SK-N-SH (cell line): ENCODE results near the gene GUCA2B. TPM values are rescaled to one million over a fixed set of nuclear protein-coding genes. Genes with fewer than 3 reads are reported as not detected.

Experiments
- CTCF ChIA-PET: fragments of 300-600, 350-600 bp; formaldehyde crosslinking; extraction: SDS; loops from one replicate; lab custom pipeline; 2021; lab: Yijun Ruan, JAX
- POLR2A ChIA-PET: fragments of 350-600 bp; sonication (Branson Sonifier 250); formaldehyde crosslinking; extraction: SDS; loops from one replicate; lab custom pipeline; 2020; ENCODE audit warnings: antibody characterized with exemption, inconsistent platforms; lab: Yijun Ruan, JAX
- DNase-seq: peaks from one replicate; pipeline ENCODE4 v3.0.0; 2012
- H2AFZ ChIP-seq: fragments of 200-600 bp; sonication (generic); 2 replicates; pipeline ENCODE4 v1.8.1; 2016; ENCODE audit warnings: antibody characterized with exemption, mild to moderate bottlenecking, low read depth
- H3F3A ChIP-seq: fragments of 200-600 bp; sonication (generic); replicated peaks from 2 replicates; pipeline ENCODE3; 2016; ENCODE audit warnings: antibody characterized with exemption, mild to moderate bottlenecking; ENCODE audit not compliant: insufficient read depth
- H3K27ac ChIP-seq, 2 experiments: fragments of 200-500 bp in 1 of 2; fragments of 200-600 bp in 1 of 2; sonication (Bioruptor generic) in 1 of 2; sonication (generic), shearing (Covaris generic) in 1 of 2; 2 replicates each; pipeline versions ENCODE4 v1.5.1 to v1.6.1; 2014 to 2016; ENCODE audit warnings: low read depth in 2 of 2, inconsistent platforms in 1 of 2, low read length in 1 of 2, mild to moderate bottlenecking in 1 of 2, mixed read lengths in 1 of 2
- H3K27me3 ChIP-seq: fragments of 200-600 bp; sonication (generic), shearing (Covaris generic); 2 replicates; pipeline ENCODE4 v1.6.1; 2016; ENCODE audit warnings: mixed run types; ENCODE audit not compliant: insufficient read depth
- H3K36me3 ChIP-seq, 2 experiments: fragments of 200-500 bp in 1 of 2; fragments of 200-600 bp in 1 of 2; sonication (Bioruptor generic) in 1 of 2; sonication (generic) in 1 of 2; replicated peaks in 1 of 2; 2 replicates each; pipeline versions ENCODE3 to v1.5.1; 2014 to 2016; ENCODE audit warnings: low read length in 1 of 2, mild to moderate bottlenecking in 1 of 2; ENCODE audit not compliant: insufficient read depth in 2 of 2, control insufficient read depth in 1 of 2
- H3K4me1 ChIP-seq, 2 experiments: fragments of 200-500 bp in 1 of 2; fragments of 200-600 bp in 1 of 2; sonication (Bioruptor generic) in 1 of 2; sonication (generic), shearing (Covaris generic) in 1 of 2; 2 replicates each; pipeline versions ENCODE4 v1.5.1 to v1.6.1; 2014 to 2016; ENCODE audit warnings: low read depth in 1 of 2, low read length in 1 of 2, mixed run types in 1 of 2; ENCODE audit not compliant: insufficient read depth in 2 of 2, control insufficient read depth in 1 of 2
- H3K4me2 ChIP-seq: fragments of 200-600 bp; sonication (generic), shearing (Covaris generic); 2 replicates; pipeline ENCODE4 v1.6.1; 2017; ENCODE audit warnings: mixed run types
- H3K4me3 ChIP-seq, 2 experiments: fragments of 200-500 bp in 1 of 2; fragments of 200-600 bp in 1 of 2; sonication (Bioruptor generic) in 1 of 2; sonication (generic), shearing (Covaris generic) in 1 of 2; 2 replicates each; pipeline versions ENCODE4 v1.5.1 to v1.8.1; 2014 to 2016; ENCODE audit warnings: low read depth in 2 of 2, inconsistent platforms in 1 of 2, low read length in 1 of 2, mild to moderate bottlenecking in 1 of 2, mixed read lengths in 1 of 2, moderate library complexity in 1 of 2
- H3K79me2 ChIP-seq: fragments of 200-600 bp; sonication (generic); 2 replicates; pipeline ENCODE4 v1.8.1; 2017; ENCODE audit warnings: mild to moderate bottlenecking; ENCODE audit not compliant: insufficient read depth
- H3K9ac ChIP-seq: fragments of 200-600 bp; sonication (generic); 2 replicates; pipeline ENCODE4 v1.6.1; 2017; ENCODE audit warnings: mixed run types
- H3K9me2 ChIP-seq: fragments of 200-600 bp; sonication (generic); 2 replicates; pipeline ENCODE4 v1.6.1; 2017; ENCODE audit warnings: mixed run types
- H3K9me3 ChIP-seq: fragments of 200-600 bp; sonication (generic); 2 replicates; pipeline ENCODE4 v1.6.1; 2017; ENCODE audit warnings: mixed run types, mild to moderate bottlenecking, moderate library complexity
- H4K20me1 ChIP-seq: fragments of 200-600 bp; sonication (generic); 2 replicates; pipeline ENCODE4 v1.6.1; 2017; ENCODE audit warnings: mild to moderate bottlenecking, mixed run types; ENCODE audit not compliant: insufficient read depth
- CTCF ChIP-seq: fragments of 200-600 bp; sonication (generic); IDR thresholded peaks from 2 replicates; pipeline ENCODE4 v1.6.1; 2017; ENCODE audit warnings: antibody characterized with exemption, mild to moderate bottlenecking, moderate library complexity
- ELF1 ChIP-seq: IDR thresholded peaks from 2 replicates; pipeline ENCODE4 v1.4.0; 2012
- EP300 ChIP-seq, 2 experiments: IDR thresholded peaks; 2 replicates each; pipeline versions ENCODE4 v1.4.0 to v1.6.1; 2012; ENCODE audit warnings: borderline replicate concordance in 1 of 2, low read depth in 1 of 2, low read length in 1 of 2
- FOXJ3 ChIP-seq: sonication (generic); formaldehyde crosslinking; IDR thresholded peaks from 2 replicates; pipeline ENCODE4 v1.5.1; 2020; ENCODE audit warnings: mild to moderate bottlenecking, missing genetic modification reagents
- GABPA ChIP-seq: IDR thresholded peaks from 2 replicates; pipeline ENCODE4 v1.4.0; 2012; ENCODE audit warnings: low read depth, mild to moderate bottlenecking
- IRF3 ChIP-seq: fragments of 150-350 bp; IDR thresholded peaks from 2 replicates; pipeline ENCODE4 v1.6.1; 2016; ENCODE audit warnings: mild to moderate bottlenecking, low read depth, low read length
- JUND ChIP-seq: IDR thresholded peaks from 2 replicates; pipeline ENCODE4 v1.4.0; 2012
- MAX ChIP-seq: IDR thresholded peaks from 2 replicates; pipeline ENCODE4 v1.4.0; 2012; ENCODE audit warnings: low read depth
- MEF2A ChIP-seq: IDR thresholded peaks from 2 replicates; pipeline ENCODE4 v1.4.0; 2012; ENCODE audit warnings: low read depth, borderline replicate concordance
- NFIC ChIP-seq: IDR thresholded peaks from 2 replicates; pipeline ENCODE4 v1.4.0; 2012; ENCODE audit warnings: borderline replicate concordance
- POLR2AphosphoS5 ChIP-seq: IDR thresholded peaks from 2 replicates; pipeline ENCODE4 v1.6.1; 2012; ENCODE audit warnings: low read depth, low read length
- RAD21 ChIP-seq: IDR thresholded peaks from 2 replicates; pipeline ENCODE4 v1.6.1; 2012; ENCODE audit warnings: mild to moderate bottlenecking, low read length
- RCOR1 ChIP-seq: fragments of 150-350 bp; IDR thresholded peaks from 2 replicates; pipeline ENCODE4 v1.6.1; 2017; ENCODE audit warnings: antibody characterized with exemption, low read length
- RFX5 ChIP-seq: IDR thresholded peaks from 2 replicates; pipeline ENCODE4 v1.6.1; 2012; ENCODE audit warnings: mild to moderate bottlenecking, improper control_type of control experiment, low read length
- TAF1 ChIP-seq: IDR thresholded peaks from 2 replicates; pipeline ENCODE4 v1.6.1; 2012; ENCODE audit warnings: low read depth, mild to moderate bottlenecking, low read length, moderate library complexity, borderline replicate concordance
- TCF12 ChIP-seq: IDR thresholded peaks from 2 replicates; pipeline ENCODE4 v1.4.0; 2012
- YY1 ChIP-seq: IDR thresholded peaks from 2 replicates; pipeline ENCODE4 v1.4.0; 2012; ENCODE audit warnings: low read depth, mild to moderate bottlenecking
- ZBTB33 ChIP-seq: IDR thresholded peaks from 2 replicates; pipeline ENCODE4 v1.4.0; 2012; ENCODE audit warnings: low read depth, borderline replicate concordance
- WGBS: methylation state at CpG from one replicate; pipeline ENCODE4 v1.1.6; 2017; ENCODE audit warnings: low lambda C conversion rate; 5-methylcytosine and 5-hydroxymethylcytosine counted together
- polyA plus RNA-seq, 3 experiments: library from polyadenylated mRNA; depleted of rRNA; stranded (reverse); fragments of >200 nt; gene quantifications; 2 replicates each; pipeline ENCODE4 v1.2.3, GENCODE V29; 2012

Gene GUCA2B
- polyA plus RNA-seq, 1 of the 3 experiments (the other 2 are of a cell fraction), result not detected

- peaks cover 12% of the 10 kb centered on the region; the same call in 1 of the 2 replicates for H3K27me3 ChIP-seq
- H3K4me2 ChIP-seq, result no peak overlapping the region
- no peaks in the 10 kb centered on the region for H3K4me1 ChIP-seq
- no peaks in the 10 kb centered on the region for H4K20me1 ChIP-seq
- TF ChIP-seq EP300 (IDR thresholded peaks at IDR 0.05; ENCODE audit: borderline replicate concordance in 1 of 2, low read depth in 1 of 2, low read length in 1 of 2) (no peak), POLR2AphosphoS5 (no peak), NFIC (no peak), FOXJ3 (no peak), GABPA (no peak), RCOR1 (no peak), CTCF (no peak), MAX (no peak), TCF12 (no peak), RFX5 (no peak), MEF2A (no peak), ELF1 (no peak)
- no peaks in the 10 kb centered on the region for H3F3A ChIP-seq
- no peaks in the 10 kb centered on the region for H3K36me3 ChIP-seq
- no peak overlapping the region for H3K27ac ChIP-seq
- H3K79me2 ChIP-seq, result no peaks in the 10 kb centered on the region
- H3K9me2 ChIP-seq, result no peaks in the 10 kb centered on the region
- no peak overlapping the region for H2AFZ ChIP-seq
- H3K9me3 ChIP-seq, result no peaks in the 10 kb centered on the region
- no peak for DNase-seq
- no peak overlapping the region for H3K4me3 ChIP-seq
- ChIA-PET CTCF (interaction anchor here (1.9 to 4.3 kb wide), 2 partner anchors 9 to 35 kb away, joined by 13 to 15 read pairs; no protein-coding TSS in a partner anchor), POLR2A (no interaction called here)
- no peak overlapping the region for H3K9ac ChIP-seq
- 78% methylated on average over 4 of the region's 4 CpGs for WGBS
Observed at GRCh38 chr1:42138586-42138985, 14.6 kb upstream of the GUCA2B start.

GRCh38 chr1:42139444-42139843 is 13.8 kb upstream of the GUCA2B start:
- Histone ChIP-seq H3K9ac (no peak overlapping the region), H3K9me3 (no peaks in the 10 kb centered on the region), H3K4me3 (no peak overlapping the region), H3K36me3 (no peaks in the 10 kb centered on the region), H3K79me2 (no peaks in the 10 kb centered on the region), H3K27ac (no peak overlapping the region), H4K20me1 (no peaks in the 10 kb centered on the region), H2AFZ (no peak overlapping the region)
- CTCF ChIA-PET, result no interaction called here
- no peak for TF ChIP-seq RAD21
- TF ChIP-seq JUND, result no peak
- no peak for TF ChIP-seq TAF1
- no peak for TF ChIP-seq YY1
- no peak for TF ChIP-seq ZBTB33
- no peak for TF ChIP-seq TCF12
- TF ChIP-seq CTCF, result no peak
- no peak for TF ChIP-seq NFIC
- TF ChIP-seq IRF3, result no peak
- TF ChIP-seq, all 33 proteins: peak for 0
- DNase-seq, result no peak
- Histone ChIP-seq H3F3A (no peaks in the 10 kb centered on the region), H3K4me1 (no peaks in the 10 kb centered on the region), H3K4me2 (no peak overlapping the region), H3K27me3 (peaks cover 12% of the 10 kb centered on the region; the same call in 1 of the 2 replicates), H3K9me2 (no peaks in the 10 kb centered on the region)
- WGBS, result 83% methylated on average over 3 of the region's 3 CpGs
- POLR2A ChIA-PET, result no interaction called here
